Measurements from ENCODE around the gene ST3GAL5. TPM values are rescaled to one million over a fixed set of nuclear protein-coding genes. Genes with fewer than 3 reads are reported as not detected.

ST3GAL5 gene
- total and polyA plus RNA-seq, 2 of the 8 experiments (the other 6 are each of a cell fraction or from before 2014, with no cell fraction given) = 1.9 to 4.5 TPM

- TF ChIP-seq CHD7 (IDR thresholded peaks at IDR 0.05; ENCODE audit: insufficient replicate concordance, low read length) (no peak), MAFK (IDR thresholded peaks at IDR 0.05; ENCODE audit: low read depth, low read length) (no peak), SP1 (IDR thresholded peaks at IDR 0.05; ENCODE audit: low read depth, low read length) (no peak), BRCA1 (IDR thresholded peaks at IDR 0.05; ENCODE audit: low read depth, low read length) (no peak), CTBP2 (IDR thresholded peaks at IDR 0.05; ENCODE audit: borderline replicate concordance, insufficient read depth, insufficient read length, low read length) (no peak), RXRA (IDR thresholded peaks at IDR 0.05; ENCODE audit: insufficient read depth, low read depth, low read length) (no peak)
Measured at GRCh38 chr2:85822766-85823165, 66.0 kb downstream of the ST3GAL5 start (continued).

Data from H1 (cell line).